Measurements from ENCODE around the gene MIF4GD.

DNA sequence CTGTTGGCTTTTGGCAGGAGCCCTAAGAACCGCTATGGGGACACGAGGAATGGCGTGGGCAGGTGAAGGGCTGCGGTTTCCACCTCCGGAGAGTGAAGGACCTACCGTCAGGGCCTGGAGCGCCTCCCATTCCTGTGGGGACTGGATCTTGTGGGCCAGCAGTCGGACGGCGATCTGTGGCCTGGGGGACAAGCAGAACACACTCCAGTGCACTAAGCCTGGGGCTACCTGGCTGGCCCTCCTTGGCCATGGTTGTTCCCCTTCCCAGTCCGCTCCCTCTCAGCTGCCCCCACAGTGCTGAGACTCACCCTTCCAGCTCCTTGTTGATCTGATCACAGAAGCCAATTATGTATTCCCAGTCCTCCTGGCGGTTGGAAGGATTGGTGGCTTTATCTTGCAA, 24.6 kb downstream of the MIF4GD start:
- TF ChIP-seq POLR2A (IDR thresholded peaks at IDR 0.05; ENCODE audit: low read length) (no peak), GATA1 (IDR thresholded peaks at IDR 0.05; ENCODE audit: low read depth, low read length) (no peak)
